Right lobe of liver (tissue), 4 donors: ENCODE measurements around the gene FSTL5.

Source experiments
- CTCF ChIP-seq, 4 donors: fragments of 200-600 bp in 3 of 4; fragments of 450-650 bp in 1 of 4; IDR thresholded peaks; one replicate each; pipeline versions ENCODE4 v1.5.1 to v1.8.0; 2016 to 2022; ENCODE audit warnings: antibody characterized with exemption in 4 of 4, mild to moderate bottlenecking in 2 of 4
- POLR2A ChIP-seq: fragments of 450-650 bp; IDR thresholded peaks from one replicate; pipeline ENCODE4 v1.6.1; 2017; ENCODE audit warnings: antibody characterized with exemption, mild to moderate bottlenecking
- donor health status: DM: no; HTN: no; CAD: no.
- donor health status: DM: no; HTN: no; CAD: no.
- donor health status: DM: no; HTN: yes; CAD: no.

GRCh38 chr4:161505141-161505540 lies 658.7 kb downstream of the FSTL5 start:
- TF ChIP-seq CTCF (IDR thresholded peaks at IDR 0.05): no peak
- no peak for TF ChIP-seq POLR2A
